ENCODE results near the gene ANGPTL7. TPM values are rescaled to one million over a fixed set of nuclear protein-coding genes. Genes with fewer than 3 reads are reported as not detected.

Gene ANGPTL7
- total RNA-seq, 2 experiments from 2014 or later = not detected

GRCh38 chr1:11211461-11211860 lies 22.3 kb downstream of the ANGPTL7 start:
- Mint-ChIP-seq H3K27me3 (no peaks in the 10 kb centered on the region), H3K4me1 (no peaks in the 10 kb centered on the region), H3K4me3 (no peak overlapping the region), H3K9me3 (no peaks in the 10 kb centered on the region), H3K36me3 (peaks cover 24% of the 10 kb centered on the region), H3K27ac (no peak overlapping the region)
- no peak for DNase-seq

GRCh38 chr1:11211925-11212587 lies 22.9 kb downstream of the ANGPTL7 start:
- DNase-seq = no peak
- Mint-ChIP-seq H3K27ac (no peak overlapping the region), H3K9me3 (no peaks in the 10 kb centered on the region), H3K36me3 (peaks cover 24% of the 10 kb centered on the region), H3K4me3 (no peak overlapping the region), H3K4me1 (no peaks in the 10 kb centered on the region), H3K27me3 (no peaks in the 10 kb centered on the region)

GRCh38 chr1:11214698-11215380 lies 25.7 kb downstream of the ANGPTL7 start:
- no peak for DNase-seq
- peaks cover 29% of the 10 kb centered on the region for H3K36me3 Mint-ChIP-seq
- no peak overlapping the region for H3K27ac Mint-ChIP-seq
- H3K4me1 Mint-ChIP-seq = no peaks in the 10 kb centered on the region
- H3K27me3 Mint-ChIP-seq = no peaks in the 10 kb centered on the region
- H3K4me3 Mint-ChIP-seq = no peak overlapping the region
- H3K9me3 Mint-ChIP-seq = no peaks in the 10 kb centered on the region

GRCh38 chr1:11215381-11216005 lies 26.3 kb downstream of the ANGPTL7 start:
- no peaks in the 10 kb centered on the region for H3K27me3 Mint-ChIP-seq
- H3K4me1 Mint-ChIP-seq = no peaks in the 10 kb centered on the region
- H3K4me3 Mint-ChIP-seq = no peak overlapping the region
- H3K9me3 Mint-ChIP-seq = no peaks in the 10 kb centered on the region
- no peak overlapping the region for H3K27ac Mint-ChIP-seq
- H3K36me3 Mint-ChIP-seq = peaks cover 29% of the 10 kb centered on the region
- DNase-seq = no peak

DNA sequence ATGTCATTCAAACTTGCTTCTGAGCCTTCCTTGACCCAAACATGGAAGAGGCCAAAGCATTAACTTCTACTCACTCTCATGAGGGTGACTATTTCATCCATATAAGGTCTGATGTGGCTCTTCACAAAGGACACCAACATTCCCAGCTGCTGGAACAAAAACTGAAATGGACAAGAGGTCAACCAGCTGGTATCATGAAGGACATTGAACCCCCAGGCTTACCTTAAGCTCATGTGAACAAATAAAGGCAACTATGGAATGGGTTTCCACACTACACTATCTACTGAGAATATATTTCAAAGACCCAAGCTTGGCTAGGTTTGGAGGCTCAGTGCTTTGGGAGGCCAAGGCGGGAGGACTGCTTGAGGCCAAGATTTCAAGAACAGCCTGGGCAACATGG lies 26.9 kb downstream of the ANGPTL7 start:
- no peak for DNase-seq
- Mint-ChIP-seq H3K36me3 (peaks cover 27% of the 10 kb centered on the region), H3K4me1 (no peaks in the 10 kb centered on the region), H3K9me3 (no peaks in the 10 kb centered on the region), H3K27me3 (no peaks in the 10 kb centered on the region), H3K4me3 (no peak overlapping the region), H3K27ac (no peak overlapping the region)

GRCh38 chr1:11227106-11228077 lies 38.2 kb downstream of the ANGPTL7 start:
- Mint-ChIP-seq H3K4me1 (peaks cover 9% of the 10 kb centered on the region), H3K36me3 (peaks cover 30% of the 10 kb centered on the region), H3K27ac (peak overlapping the region; percentile 32)

GRCh38 chr1:11229203-11229602 lies 40.0 kb downstream of the ANGPTL7 start:
- no peak overlapping the region for H3K27ac Mint-ChIP-seq

More at GRCh38 chr1:11227106-11228077, 38.2 kb downstream of the ANGPTL7 start:
- Mint-ChIP-seq H3K9me3 (no peaks in the 10 kb centered on the region), H3K27me3 (no peaks in the 10 kb centered on the region), H3K4me3 (no peak overlapping the region)
- DNase-seq = no peak

DNA sequence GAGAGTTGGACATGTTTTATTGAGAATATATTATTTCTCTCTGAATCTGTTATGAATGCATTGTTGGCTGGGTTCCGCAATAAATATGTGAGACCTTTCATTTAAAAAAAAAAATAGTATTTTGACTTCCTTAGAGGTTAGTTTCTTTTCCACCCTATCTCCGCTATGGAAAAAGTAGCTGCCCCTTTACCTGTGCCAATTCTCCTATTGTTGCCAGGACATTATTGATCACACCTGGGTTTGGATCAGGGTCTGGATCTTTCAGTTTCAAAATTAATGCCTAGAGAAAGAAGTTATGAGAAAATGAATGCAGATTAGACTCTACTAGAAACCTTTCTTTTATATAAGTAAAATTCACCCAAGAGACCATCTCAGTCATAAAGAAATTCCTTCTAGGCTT lies 44.1 kb downstream of the ANGPTL7 start:
- peaks cover 17% of the 10 kb centered on the region for H3K36me3 Mint-ChIP-seq
- no peak overlapping the region for H3K4me3 Mint-ChIP-seq
- no peak overlapping the region for H3K27ac Mint-ChIP-seq
- no peaks in the 10 kb centered on the region for H3K9me3 Mint-ChIP-seq
- H3K4me1 Mint-ChIP-seq = no peaks in the 10 kb centered on the region
- DNase-seq = no peak
- no peaks in the 10 kb centered on the region for H3K27me3 Mint-ChIP-seq

More at GRCh38 chr1:11229203-11229602, 40.0 kb downstream of the ANGPTL7 start:
- Mint-ChIP-seq H3K9me3 (no peaks in the 10 kb centered on the region), H3K4me1 (peaks cover 9% of the 10 kb centered on the region), H3K27me3 (no peaks in the 10 kb centered on the region), H3K36me3 (peaks cover 25% of the 10 kb centered on the region), H3K4me3 (no peak overlapping the region)
- DNase-seq = no peak

GRCh38 chr1:11237356-11237755 lies 48.2 kb downstream of the ANGPTL7 start:
- Mint-ChIP-seq H3K27ac (no peak overlapping the region), H3K9me3 (no peaks in the 10 kb centered on the region), H3K4me1 (peaks cover 4% of the 10 kb centered on the region), H3K27me3 (no peaks in the 10 kb centered on the region), H3K36me3 (peaks cover 4% of the 10 kb centered on the region), H3K4me3 (no peak overlapping the region)
- no peak for DNase-seq

DNA sequence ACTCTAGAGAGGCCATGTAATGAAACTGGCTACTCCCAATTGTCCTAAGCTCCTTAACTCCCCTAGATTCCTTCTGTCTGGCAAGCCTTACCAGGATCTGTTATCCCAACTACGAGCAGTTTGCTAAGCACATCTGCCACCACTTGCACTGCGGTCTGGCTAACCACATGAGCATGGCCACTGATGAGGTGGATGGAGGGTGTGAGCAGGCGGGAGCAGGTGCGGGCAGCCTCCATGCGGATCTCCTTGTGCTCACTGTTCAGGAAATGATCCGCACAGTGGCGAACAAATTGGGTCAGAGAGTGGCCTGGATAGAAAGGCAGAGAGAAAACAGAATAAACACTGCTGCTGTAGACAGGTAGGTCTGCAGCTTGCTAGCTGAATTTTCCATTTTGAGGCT lies 49.2 kb downstream of the ANGPTL7 start:
- Mint-ChIP-seq H3K4me3 (no peak overlapping the region), H3K27ac (no peak overlapping the region)

GRCh38 chr1:11245248-11245647 lies 56.1 kb downstream of the ANGPTL7 start:
- H3K9me3 Mint-ChIP-seq = no peaks in the 10 kb centered on the region

More for the DNA sequence above, 49.2 kb downstream of the ANGPTL7 start:
- Mint-ChIP-seq H3K4me1 (peaks cover 4% of the 10 kb centered on the region), H3K9me3 (no peaks in the 10 kb centered on the region), H3K36me3 (peaks cover 2% of the 10 kb centered on the region), H3K27me3 (no peaks in the 10 kb centered on the region)
- no peak for DNase-seq

More at GRCh38 chr1:11245248-11245647, 56.1 kb downstream of the ANGPTL7 start:
- Mint-ChIP-seq H3K36me3 (peaks cover 6% of the 10 kb centered on the region), H3K4me3 (no peak overlapping the region), H3K4me1 (peaks cover 4% of the 10 kb centered on the region), H3K27me3 (no peaks in the 10 kb centered on the region), H3K27ac (no peak overlapping the region)
- DNase-seq = no peak

Other genes starting within 250 kb of the ANGPTL7 start
- gene TARDBP, start 176.7 kb upstream of the ANGPTL7 start, total RNA-seq = 100 to 1,000 TPM; 202 to 206 TPM
- under 1 TPM in 1 of 2 experiments, not detected in 1; 0.25 TPM for gene MASP2, start 142.1 kb upstream of the ANGPTL7 start, total RNA-seq
- gene SRM, start 129.3 kb upstream of the ANGPTL7 start, total RNA-seq = 100 to 1,000 TPM; 387 to 388 TPM
- gene EXOSC10, start 89.5 kb upstream of the ANGPTL7 start, total RNA-seq = 10 to 100 TPM; 80.9 to 93.2 TPM
- 10 to 100 TPM; 43.0 to 45.2 TPM for gene MTOR, start 73.2 kb downstream of the ANGPTL7 start, total RNA-seq
- 10 to 100 TPM; 39.1 to 41.4 TPM for gene UBIAD1, start 83.8 kb downstream of the ANGPTL7 start, total RNA-seq